HG03196 (cell line): ENCODE results near the gene TMEM108.
A peak's percentile ranks its signal among the peaks of the same experiment; 100 is the strongest.

ENCODE experiments used
- ATAC-seq: cut with Tn5 transposase; IDR thresholded peaks from one replicate; pipeline ENCODE4 v1.9.1; 2021; ENCODE audit not compliant: unreplicated experiment

TMEM108 gene

GRCh38 chr3:133113927-133114597, 75.9 kb downstream of the TMEM108 start:
- ATAC-seq: no peak

GRCh38 chr3:133115176-133115575, 77.0 kb downstream of the TMEM108 start:
- no peak for ATAC-seq

- no peak for ATAC-seq
Observed at GRCh38 chr3:133117342-133117741, 79.2 kb downstream of the TMEM108 start.

GRCh38 chr3:133119176-133119575, 81.0 kb downstream of the TMEM108 start:
- ATAC-seq: no peak

- no peak for ATAC-seq
Observed at GRCh38 chr3:133121450-133121849, 83.3 kb downstream of the TMEM108 start.

- ATAC-seq: no peak
Observed at GRCh38 chr3:133123636-133124035, 85.4 kb downstream of the TMEM108 start.

DNA sequence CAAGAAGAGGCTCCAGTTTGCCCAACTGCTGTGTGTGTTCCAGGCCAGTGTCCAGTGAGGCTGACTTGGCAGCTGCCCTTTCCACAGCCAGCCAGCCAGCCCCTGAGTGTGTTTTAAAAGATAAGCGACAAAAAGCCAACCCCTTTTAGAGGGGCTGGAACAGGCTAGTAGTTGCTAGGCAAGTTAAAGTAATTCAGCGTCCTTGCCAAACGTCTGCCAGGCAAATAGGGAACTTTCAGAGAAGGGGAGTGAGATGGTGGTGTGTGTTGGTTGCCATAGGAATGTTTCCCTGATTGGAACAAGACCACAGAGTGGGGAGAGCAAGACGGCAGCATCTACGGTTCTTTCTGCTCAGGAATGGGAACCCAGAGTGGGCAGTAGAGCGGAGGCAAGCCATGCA, 86.3 kb downstream of the TMEM108 start:
- ATAC-seq: no peak

- ATAC-seq: no peak
Observed at GRCh38 chr3:133125171-133125570, 87.0 kb downstream of the TMEM108 start.

GRCh38 chr3:133125802-133126201, 87.6 kb downstream of the TMEM108 start:
- ATAC-seq: no peak

GRCh38 chr3:133127381-133127780, 89.2 kb downstream of the TMEM108 start:
- ATAC-seq: no peak

DNA sequence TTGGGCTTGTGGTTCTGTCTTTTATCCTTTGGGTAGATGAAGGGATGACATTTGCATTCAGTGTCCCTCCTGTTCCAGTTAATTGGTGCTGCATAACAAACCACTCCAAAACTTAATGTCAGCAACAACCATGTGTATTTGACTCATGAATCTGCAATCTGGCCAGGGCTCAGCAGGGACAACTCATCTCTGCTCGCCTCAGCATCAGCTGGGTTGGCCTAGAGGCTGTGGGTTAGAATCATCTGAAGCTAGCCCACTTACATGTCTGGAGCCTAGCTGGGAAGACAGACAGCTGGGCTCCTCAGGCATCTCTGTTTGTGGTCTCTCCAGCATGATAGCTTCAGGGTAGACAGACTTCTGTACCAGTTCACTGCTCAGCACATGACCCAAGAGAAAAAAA, 92.0 kb downstream of the TMEM108 start:
- ATAC-seq: no peak

- no peak for ATAC-seq
Observed at GRCh38 chr3:133135306-133135705, 97.1 kb downstream of the TMEM108 start.

- peak; percentile 75 for ATAC-seq
Observed at GRCh38 chr3:133136114-133137041, 98.2 kb downstream of the TMEM108 start.

GRCh38 chr3:133137042-133137996, 99.1 kb downstream of the TMEM108 start:
- no peak for ATAC-seq

- peak; percentile 86 for ATAC-seq
Observed at GRCh38 chr3:133138017-133138416, 99.8 kb downstream of the TMEM108 start.

DNA sequence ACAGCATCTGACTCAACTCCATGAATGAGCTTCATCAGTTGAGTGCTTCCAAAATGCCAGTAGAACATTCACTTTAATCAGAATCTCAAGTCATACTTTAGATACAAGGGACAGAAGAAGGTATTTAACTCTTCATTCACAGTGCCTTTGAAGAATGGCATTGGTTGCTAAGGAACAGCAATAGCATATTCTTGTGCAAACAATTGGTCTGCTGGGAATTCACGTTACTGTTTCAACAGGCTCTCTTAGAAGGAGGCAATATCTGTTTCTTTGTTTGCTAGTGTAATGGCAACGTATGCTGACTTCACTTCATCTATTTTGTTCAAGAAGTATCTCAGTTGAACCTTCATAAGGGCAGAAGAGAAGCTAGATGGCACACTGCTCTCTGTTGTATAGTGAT, 113.9 kb downstream of the TMEM108 start:
- no peak for ATAC-seq

- no peak for ATAC-seq
Observed at GRCh38 chr3:133152681-133153220, 114.6 kb downstream of the TMEM108 start.

DNA sequence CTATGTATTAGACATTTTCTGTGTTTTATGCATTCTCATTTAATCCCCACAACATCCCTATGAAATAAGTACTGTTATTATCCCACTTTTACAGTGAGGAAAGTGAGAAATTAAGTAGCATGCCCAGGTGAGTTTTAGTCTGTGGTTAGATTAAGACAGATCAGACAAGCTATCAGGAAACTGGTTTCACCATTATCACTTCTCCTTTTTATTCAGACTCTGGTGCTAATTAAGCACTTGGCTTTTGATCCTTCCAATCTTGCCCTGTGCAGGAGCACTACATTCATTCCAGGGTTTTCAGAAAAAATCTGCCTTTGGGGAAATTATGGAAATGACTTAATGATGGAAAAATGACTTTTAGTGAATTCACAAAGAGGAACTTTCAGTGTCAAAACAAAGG, 115.2 kb downstream of the TMEM108 start:
- ATAC-seq: no peak

DNA sequence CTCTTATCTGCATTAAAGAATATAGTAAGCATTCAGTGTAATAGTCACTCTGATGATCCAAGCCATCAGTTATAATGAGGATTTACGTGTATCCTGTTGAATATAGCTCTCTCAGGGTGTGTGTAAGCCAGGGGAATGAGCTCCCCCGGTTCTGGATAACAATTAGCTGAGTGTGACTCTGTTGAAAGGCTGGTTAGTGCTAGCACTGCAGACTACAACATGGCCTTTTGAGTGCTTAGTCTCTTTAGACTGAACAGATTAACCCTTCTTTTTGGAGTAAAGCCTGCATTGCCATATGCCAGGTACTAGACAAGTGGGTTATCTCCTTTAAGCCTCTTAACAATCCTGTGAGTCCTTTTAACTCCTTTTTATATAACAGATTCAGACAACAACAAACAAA, 119.5 kb downstream of the TMEM108 start:
- no peak for ATAC-seq

GRCh38 chr3:133158686-133159085, 120.5 kb downstream of the TMEM108 start:
- ATAC-seq: no peak
